ENCODE measurements around the gene CD34.

The CD34 gene

DNA sequence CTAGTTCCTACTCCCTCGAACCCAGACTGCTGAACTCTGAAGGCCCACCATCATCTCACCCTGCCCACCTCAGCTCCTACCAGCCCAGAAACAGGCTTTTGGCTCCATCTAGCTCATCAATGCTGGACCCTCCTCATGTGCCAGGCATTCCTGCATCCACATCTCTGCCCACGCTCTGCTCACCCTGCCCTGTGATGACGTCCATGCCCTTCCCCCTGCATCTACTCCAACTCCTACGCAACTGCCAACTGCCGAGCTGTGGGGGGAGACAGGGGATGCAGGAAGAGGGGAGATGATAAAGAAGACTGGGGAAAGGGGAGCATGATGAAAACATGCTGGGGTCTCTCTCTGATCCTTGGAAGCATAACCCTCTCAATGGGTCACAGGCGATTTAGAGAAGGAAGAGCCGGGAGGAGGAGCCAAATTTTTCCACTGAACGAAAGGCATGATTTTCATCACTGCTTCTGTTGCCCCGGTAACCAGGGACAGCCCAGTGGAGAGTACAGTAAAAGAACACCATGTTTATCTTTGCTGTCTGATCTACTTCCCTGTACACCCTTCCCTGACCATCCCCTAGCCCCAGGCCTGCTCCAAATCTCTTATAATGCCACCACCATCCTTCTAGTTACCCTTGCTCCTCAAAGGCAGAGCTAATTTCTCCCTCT, 44.3 kb downstream of the CD34 start:
- TF ChIP-seq, protein P1, sequence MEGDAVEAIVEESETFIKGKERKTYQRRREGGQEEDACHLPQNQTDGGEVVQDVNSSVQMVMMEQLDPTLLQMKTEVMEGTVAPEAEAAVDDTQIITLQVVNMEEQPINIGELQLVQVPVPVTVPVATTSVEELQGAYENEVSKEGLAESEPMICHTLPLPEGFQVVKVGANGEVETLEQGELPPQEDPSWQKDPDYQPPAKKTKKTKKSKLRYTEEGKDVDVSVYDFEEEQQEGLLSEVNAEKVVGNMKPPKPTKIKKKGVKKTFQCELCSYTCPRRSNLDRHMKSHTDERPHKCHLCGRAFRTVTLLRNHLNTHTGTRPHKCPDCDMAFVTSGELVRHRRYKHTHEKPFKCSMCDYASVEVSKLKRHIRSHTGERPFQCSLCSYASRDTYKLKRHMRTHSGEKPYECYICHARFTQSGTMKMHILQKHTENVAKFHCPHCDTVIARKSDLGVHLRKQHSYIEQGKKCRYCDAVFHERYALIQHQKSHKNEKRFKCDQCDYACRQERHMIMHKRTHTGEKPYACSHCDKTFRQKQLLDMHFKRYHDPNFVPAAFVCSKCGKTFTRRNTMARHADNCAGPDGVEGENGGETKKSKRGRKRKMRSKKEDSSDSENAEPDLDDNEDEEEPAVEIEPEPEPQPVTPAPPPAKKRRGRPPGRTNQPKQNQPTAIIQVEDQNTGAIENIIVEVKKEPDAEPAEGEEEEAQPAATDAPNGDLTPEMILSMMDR (IDR thresholded peaks at IDR 0.05; ENCODE audit: low read depth, low read length) = no peak
- Histone ChIP-seq H3K27me3 (ENCODE audit: insufficient read depth, low read depth, severe bottlenecking) (no peaks in the 10 kb centered on the region), H3K36me3 (peaks cover 50% of the 10 kb centered on the region), H3K4me3 (ENCODE audit: low read depth, low read length) (no peak overlapping the region), H3K9me3 (ENCODE audit: severe bottlenecking) (no peaks in the 10 kb centered on the region), H3K27ac (no peak overlapping the region)
- no peak for DNase-seq

DNA sequence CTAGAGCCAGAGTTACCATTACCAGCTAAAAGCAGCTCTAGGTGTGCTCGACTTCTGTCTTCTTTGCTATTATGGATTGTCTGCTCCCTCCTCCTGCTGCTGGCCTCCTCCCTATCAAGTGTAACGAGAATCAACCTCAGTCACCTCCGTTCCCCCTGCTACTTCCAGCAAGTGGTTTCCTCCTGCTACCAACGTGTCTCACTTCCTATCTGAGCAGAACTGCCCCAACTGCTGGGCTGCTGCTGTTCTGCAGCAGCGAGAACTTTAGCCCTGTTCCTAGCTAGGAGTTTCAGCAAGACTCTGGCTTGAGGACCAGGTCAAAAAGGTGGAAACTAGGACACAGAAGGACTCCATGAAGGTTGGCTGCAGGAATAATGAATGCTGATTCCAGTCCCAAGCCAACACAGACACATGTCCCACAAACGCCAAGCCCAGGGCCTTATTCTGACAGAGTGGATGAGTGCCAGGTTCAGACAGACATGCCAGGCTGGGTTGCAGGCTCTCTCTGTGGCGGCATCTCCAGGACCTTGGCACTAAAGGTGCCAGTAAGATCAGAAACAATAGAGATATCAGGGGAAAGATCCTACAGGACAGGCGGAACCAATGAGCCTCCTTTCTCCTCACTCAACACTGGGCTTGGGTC, 46.9 kb downstream of the CD34 start:
- TF ChIP-seq, protein P1 (IDR thresholded peaks at IDR 0.05; ENCODE audit: low read depth, low read length) = no peak
- Histone ChIP-seq H3K9me3 (ENCODE audit: severe bottlenecking) (no peaks in the 10 kb centered on the region), H3K27ac (no peak overlapping the region), H3K27me3 (ENCODE audit: insufficient read depth, low read depth, severe bottlenecking) (no peaks in the 10 kb centered on the region), H3K36me3 (peaks cover 63% of the 10 kb centered on the region), H3K4me3 (ENCODE audit: low read depth, low read length) (no peak overlapping the region)
- DNase-seq = no peak

DNA sequence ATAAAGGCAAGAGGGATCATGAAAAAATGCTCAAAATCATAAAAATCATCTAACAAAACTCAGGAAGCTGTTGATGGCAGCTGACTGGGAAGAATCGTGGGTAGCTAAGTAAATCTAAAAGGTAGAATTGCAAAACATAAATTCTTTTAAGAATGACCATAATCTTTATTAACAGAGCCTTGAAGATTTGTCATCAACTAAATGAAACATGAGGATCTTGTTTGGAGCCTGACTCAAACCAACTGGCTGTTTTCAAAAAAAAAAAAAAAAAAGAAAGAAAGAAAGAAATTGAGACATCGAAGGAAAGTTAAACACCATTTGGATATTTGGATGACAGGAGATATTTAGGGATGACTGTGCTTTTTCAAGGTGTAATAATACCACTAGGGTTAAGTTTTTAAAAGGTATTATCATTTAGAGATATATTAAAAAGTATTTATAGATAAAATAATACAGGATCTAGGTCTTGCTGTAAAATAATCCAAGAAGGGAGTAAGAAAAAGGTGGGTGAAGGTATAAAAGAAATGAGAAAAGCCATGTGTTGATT, 48.6 kb downstream of the CD34 start:
- no peak overlapping the region for H3K4me3 ChIP-seq (ENCODE audit: low read depth, low read length)
- TF ChIP-seq, protein P1 (IDR thresholded peaks at IDR 0.05; ENCODE audit: low read depth, low read length) = no peak
- H3K36me3 ChIP-seq = peaks cover 59% of the 10 kb centered on the region
- no peaks in the 10 kb centered on the region for H3K27me3 ChIP-seq (ENCODE audit: insufficient read depth, low read depth, severe bottlenecking)
- no peak overlapping the region for H3K27ac ChIP-seq
- no peaks in the 10 kb centered on the region for H3K9me3 ChIP-seq (ENCODE audit: severe bottlenecking)
- no peak for DNase-seq

DNA sequence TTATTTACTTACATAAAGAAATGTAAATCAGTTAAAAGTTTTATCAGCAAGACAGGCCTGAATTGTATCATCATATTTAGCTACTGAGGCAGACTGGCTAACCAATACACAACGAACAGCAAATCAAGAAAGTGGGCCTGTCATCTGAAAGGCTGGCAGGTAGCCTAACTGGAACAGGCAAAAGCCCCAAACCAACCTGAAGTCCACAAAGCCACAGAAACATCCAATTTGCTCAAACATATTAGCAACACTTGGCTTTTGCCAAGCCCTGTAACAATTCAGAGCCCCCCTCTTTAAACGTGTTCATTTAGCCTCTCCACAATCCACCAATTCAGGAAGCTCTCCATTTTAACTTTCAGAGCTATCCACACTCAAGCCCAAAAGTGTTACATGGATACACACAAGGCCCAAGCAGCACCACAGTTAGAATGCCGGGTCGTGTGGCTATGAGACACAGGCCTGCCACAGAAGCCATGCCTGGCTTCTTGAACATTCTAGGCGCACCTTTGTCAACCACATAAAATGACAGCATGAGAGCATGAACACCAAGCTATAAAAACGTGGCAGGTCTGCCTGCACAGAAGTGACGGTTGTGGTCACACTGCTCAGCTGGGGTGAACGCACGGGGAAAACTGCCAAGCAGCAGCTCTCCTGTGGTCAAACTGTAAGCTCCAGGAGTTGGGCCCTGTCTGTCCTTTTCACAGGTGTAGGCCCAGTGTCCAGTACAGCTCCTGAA, 49.3 kb downstream of the CD34 start:
- no peak for DNase-seq
- no peak overlapping the region for H3K27ac ChIP-seq
- TF ChIP-seq, protein P1 (IDR thresholded peaks at IDR 0.05; ENCODE audit: low read depth, low read length) = no peak
- no peaks in the 10 kb centered on the region for H3K27me3 ChIP-seq (ENCODE audit: insufficient read depth, low read depth, severe bottlenecking)
- peaks cover 57% of the 10 kb centered on the region for H3K36me3 ChIP-seq
- H3K9me3 ChIP-seq (ENCODE audit: severe bottlenecking) = no peaks in the 10 kb centered on the region
- H3K4me3 ChIP-seq (ENCODE audit: low read depth, low read length) = no peak overlapping the region

DNA sequence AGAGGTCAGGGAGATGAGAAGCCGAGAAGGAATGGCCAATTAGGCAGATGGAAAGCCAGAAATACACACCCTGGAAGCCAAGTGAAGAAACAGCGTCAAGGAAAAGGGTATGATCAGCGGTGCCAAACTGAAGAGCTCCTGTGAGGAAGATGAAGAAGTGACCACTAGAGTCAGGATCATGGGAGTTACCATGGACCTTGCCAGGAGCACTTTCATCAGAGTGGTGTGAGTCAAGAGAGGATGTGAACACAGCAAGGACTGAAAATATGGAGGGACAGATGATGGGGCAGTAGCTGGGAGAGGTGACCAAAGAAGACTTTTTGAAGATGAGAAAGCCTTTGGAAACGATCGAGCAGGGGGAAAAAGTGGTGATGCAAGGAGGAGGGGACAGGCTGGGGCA, 50.4 kb downstream of the CD34 start:
- no peak for DNase-seq
- Histone ChIP-seq H3K27ac (no peak overlapping the region), H3K27me3 (ENCODE audit: insufficient read depth, low read depth, severe bottlenecking) (no peaks in the 10 kb centered on the region), H3K4me3 (ENCODE audit: low read depth, low read length) (no peak overlapping the region), H3K36me3 (peaks cover 53% of the 10 kb centered on the region), H3K9me3 (ENCODE audit: severe bottlenecking) (no peaks in the 10 kb centered on the region)
- TF ChIP-seq, protein P1 (IDR thresholded peaks at IDR 0.05; ENCODE audit: low read depth, low read length) = no peak
